Endothelial cell of umbilical vein (primary cell): ENCODE measurements around the gene GNAZ. TPM values are rescaled to one million over a fixed set of nuclear protein-coding genes. Genes with fewer than 3 reads are reported as not detected.

Source experiments
- BruUV-seq: library from RNA; stranded (reverse); fragments of 400-500 nt; replicated peaks from 2 replicates; lab custom pipeline; 2021; lab: Mats Ljungman, UMichigan
- CTCF ChIA-PET: fragments of 300-600, 350-600 bp; sonication (Branson Sonifier 250); formaldehyde crosslinking; loops from one replicate; lab custom pipeline; 2021; ENCODE audit warnings: antibody characterized with exemption, inconsistent platforms; lab: Charles Lee
- POLR2A ChIA-PET: fragments of 300-600, 350-600 bp; sonication (Branson Sonifier 250); formaldehyde crosslinking; loops from one replicate; lab custom pipeline; 2021; ENCODE audit warnings: antibody characterized with exemption, inconsistent platforms; lab: Charles Lee
- DNase-seq: peaks from one replicate; pipeline ENCODE4 v3.0.0-alpha.2; 2011; ENCODE audit warnings: low read depth, low spot score
- FAIRE-seq: peaks from 2 replicates; lab custom pipeline; 2011; peaks lifted over from hg19 to GRCh38; lab: Jason Lieb, UNC
- H2AFZ ChIP-seq: 2 replicates; pipeline ENCODE4 v1.6.0; 2012; ENCODE audit warnings: low read depth, low read length, control low read depth, inconsistent platforms
- H3K27ac ChIP-seq: 2 replicates; pipeline ENCODE4 v1.5.1; 2011; ENCODE audit warnings: low read depth, mild to moderate bottlenecking, control low read depth, low read length, moderate library complexity; ENCODE audit not compliant: insufficient read depth
- H3K27me3 ChIP-seq, 2 experiments: 2 replicates each; pipeline versions ENCODE4 v1.6.0 to v1.6.1; 2011; ENCODE audit warnings: low read length in 2 of 2, mixed read lengths in 1 of 2; ENCODE audit not compliant: control insufficient read depth in 2 of 2, insufficient read depth in 2 of 2
- H3K36me3 ChIP-seq, 2 experiments: 2 replicates in 1 of 2; 3 replicates in 1 of 2; pipeline ENCODE4 v1.5.1; 2011; ENCODE audit warnings: low read length in 2 of 2, mild to moderate bottlenecking in 1 of 2, moderate library complexity in 1 of 2; ENCODE audit not compliant: control insufficient read depth in 2 of 2, insufficient read depth in 2 of 2; ENCODE audit errors: extremely low read depth in 1 of 2
- H3K4me1 ChIP-seq: 3 replicates; pipeline ENCODE4 v1.5.1; 2011; ENCODE audit warnings: mild to moderate bottlenecking, low read length; ENCODE audit not compliant: control insufficient read depth, insufficient read depth; ENCODE audit errors: extremely low read depth
- H3K4me2 ChIP-seq: 2 replicates; pipeline ENCODE4 v1.6.1; 2011; ENCODE audit warnings: low read length, control low read depth, mixed read lengths; ENCODE audit not compliant: insufficient read depth
- H3K4me3 ChIP-seq, 3 experiments: fragments of 200-600 bp in 1 of 3; sonication (generic), shearing (Covaris generic) in 1 of 3; replicated peaks in 1 of 3; 2 replicates each; pipeline ENCODE4 v1.5.1; 2011 to 2016; ENCODE audit warnings: control low read depth in 3 of 3, low read length in 3 of 3, mild to moderate bottlenecking in 2 of 3, inconsistent platforms in 1 of 3, low read depth in 1 of 3, moderate library complexity in 1 of 3; ENCODE audit not compliant: insufficient read depth in 1 of 3
- H3K79me2 ChIP-seq: 2 replicates; pipeline ENCODE4 v1.6.0; 2012; ENCODE audit warnings: low read length, inconsistent platforms; ENCODE audit not compliant: control insufficient read depth, insufficient read depth
- H3K9ac ChIP-seq: replicated peaks from 2 replicates; pipeline ENCODE3; 2011; ENCODE audit warnings: low read length, control low read depth; ENCODE audit not compliant: insufficient read depth; ENCODE audit errors: extremely low read depth
- H3K9me1 ChIP-seq: replicated peaks from 3 replicates; pipeline ENCODE4 v1.6.0; 2011; ENCODE audit warnings: mild to moderate bottlenecking, low read length; ENCODE audit not compliant: control insufficient read depth, insufficient read depth; ENCODE audit errors: extremely low read depth
- H3K9me3 ChIP-seq: replicated peaks from 2 replicates; pipeline ENCODE4 v1.5.1; 2012; ENCODE audit warnings: low read length, inconsistent platforms; ENCODE audit not compliant: control insufficient read depth, insufficient read depth
- H4K20me1 ChIP-seq: replicated peaks from 2 replicates; pipeline ENCODE3; 2011; ENCODE audit warnings: mild to moderate bottlenecking, low read length; ENCODE audit not compliant: control insufficient read depth, insufficient read depth; ENCODE audit errors: extremely low read depth
- EZH2 ChIP-seq: IDR thresholded peaks from 2 replicates; pipeline ENCODE4 v1.6.1; 2012; ENCODE audit warnings: borderline replicate concordance, low read depth, mild to moderate bottlenecking, moderate library complexity, low read length, inconsistent platforms; ENCODE audit not compliant: severe bottlenecking
- FOS ChIP-seq: IDR thresholded peaks from 2 replicates; pipeline ENCODE4 v1.6.1; 2011; ENCODE audit warnings: mild to moderate bottlenecking, low read length, moderate library complexity, borderline replicate concordance; ENCODE audit not compliant: insufficient read depth
- GATA2 ChIP-seq: IDR thresholded peaks from 2 replicates; pipeline ENCODE4 v1.7.0; 2011; ENCODE audit warnings: low read depth, mild to moderate bottlenecking, moderate library complexity, mixed read lengths, low read length; ENCODE audit not compliant: insufficient read length, insufficient read depth
- JUN ChIP-seq: IDR thresholded peaks from 2 replicates; pipeline ENCODE4 v1.6.1; 2011; ENCODE audit warnings: borderline replicate concordance, low read depth; ENCODE audit not compliant: insufficient read length, insufficient read depth
- MAX ChIP-seq: IDR thresholded peaks from 2 replicates; pipeline ENCODE4 v1.6.1; 2011; ENCODE audit not compliant: insufficient read depth, insufficient read length
- MYC ChIP-seq: IDR thresholded peaks from one replicate; pipeline ENCODE4 v1.6.1; 2011; ENCODE audit warnings: mild to moderate bottlenecking, low read depth, low read length
- POLR2A ChIP-seq: IDR thresholded peaks from 2 replicates; pipeline ENCODE4 v1.6.1; 2012; ENCODE audit warnings: low read depth, mild to moderate bottlenecking, control low read depth, low read length
- POLR2AphosphoS5 ChIP-seq: IDR thresholded peaks from 2 replicates; pipeline ENCODE4 v1.6.1; 2012; ENCODE audit warnings: low read depth, mild to moderate bottlenecking, control low read depth, low read length, moderate library complexity; ENCODE audit not compliant: insufficient read depth
- dilution Hi-C: fragments of 300-500 bp; cut with MboI; formaldehyde crosslinking; loops from one replicate; pipeline ENCODE4 v1.15.0; 2019; ENCODE audit warnings: low sequenced_read_pairs; ENCODE audit not compliant: extremely low pct_ligation_motif_present
- intact Hi-C: fragments of 100-400 bp; cut with micrococcal nuclease; formaldehyde crosslinking; loops from one replicate; pipeline ENCODE4 v1.10.0; 2022
- polyA plus RNA-seq, 4 experiments: library from polyadenylated mRNA; depleted of rRNA in 3 of 4; stranded (reverse) in 3 of 4; unstranded in 1 of 4; fragments of >200 nt; gene quantifications; 2 replicates each; pipeline versions ENCODE4 v1.2.1 to v1.2.3, GENCODE V29; 2011 to 2012; ENCODE audit warnings: missing spikeins in 1 of 4
- small RNA-seq: library from RNA; depleted of rRNA; stranded (forward); fragments of <200 nt; gene quantifications from one replicate; pipeline ENCODE3, GENCODE V24; 2012; ENCODE audit warnings: low replicate concordance, low read depth; ENCODE audit not compliant: insufficient read depth, insufficient read length
- total RNA-seq: library from RNA; stranded (reverse); gene quantifications from 2 replicates; pipeline ENCODE4 v1.2.3, GENCODE V29; 2021
- TF ChIP-seq, protein P1 (sequence below), 2 donors: IDR thresholded peaks; 1 replicate in 1 of 2; 2 replicates in 1 of 2; pipeline ENCODE4 v1.5.1; 2011; ENCODE audit warnings: low read length in 2 of 2, mild to moderate bottlenecking in 2 of 2, moderate library complexity in 2 of 2, control low read depth in 1 of 2, inconsistent platforms in 1 of 2, low read depth in 1 of 2; ENCODE audit not compliant: insufficient read depth in 1 of 2; ENCODE audit errors: extremely low read depth in 1 of 2

Gene GNAZ
- total and polyA plus RNA-seq, 2 donors (not counting 3 experiments of a cell fraction or from before 2014, with no cell fraction given), result 0.44 to 0.86 TPM

- H3K4me1 ChIP-seq, result no peaks in the 10 kb centered on the region
- no peaks in the 10 kb centered on the region for H3K36me3 ChIP-seq
- DNase-seq, result no peak
- FAIRE-seq, result no peak
- H3K4me2 ChIP-seq, result no peak overlapping the region
- H4K20me1 ChIP-seq, result no peaks in the 10 kb centered on the region
- POLR2A ChIA-PET, result no interaction called here
- H3K79me2 ChIP-seq, result no peaks in the 10 kb centered on the region
- no TSS peak for BruUV-seq
- no peak overlapping the region for H3K9ac ChIP-seq
- H3K9me1 ChIP-seq, result no peaks in the 10 kb centered on the region
- H3K27me3 ChIP-seq, result no peaks in the 10 kb centered on the region
- H2AFZ ChIP-seq, result no peak overlapping the region
- dilution Hi-C loops (no loop called here), intact Hi-C loops (no loop called here)
- TF ChIP-seq EZH2 (no peak), POLR2A (no peak), POLR2AphosphoS5 (no peak), JUN (no peak), FOS (no peak), GATA2 (no peak), MAX (no peak), MYC (no peak)
- TF ChIP-seq, protein P1, sequence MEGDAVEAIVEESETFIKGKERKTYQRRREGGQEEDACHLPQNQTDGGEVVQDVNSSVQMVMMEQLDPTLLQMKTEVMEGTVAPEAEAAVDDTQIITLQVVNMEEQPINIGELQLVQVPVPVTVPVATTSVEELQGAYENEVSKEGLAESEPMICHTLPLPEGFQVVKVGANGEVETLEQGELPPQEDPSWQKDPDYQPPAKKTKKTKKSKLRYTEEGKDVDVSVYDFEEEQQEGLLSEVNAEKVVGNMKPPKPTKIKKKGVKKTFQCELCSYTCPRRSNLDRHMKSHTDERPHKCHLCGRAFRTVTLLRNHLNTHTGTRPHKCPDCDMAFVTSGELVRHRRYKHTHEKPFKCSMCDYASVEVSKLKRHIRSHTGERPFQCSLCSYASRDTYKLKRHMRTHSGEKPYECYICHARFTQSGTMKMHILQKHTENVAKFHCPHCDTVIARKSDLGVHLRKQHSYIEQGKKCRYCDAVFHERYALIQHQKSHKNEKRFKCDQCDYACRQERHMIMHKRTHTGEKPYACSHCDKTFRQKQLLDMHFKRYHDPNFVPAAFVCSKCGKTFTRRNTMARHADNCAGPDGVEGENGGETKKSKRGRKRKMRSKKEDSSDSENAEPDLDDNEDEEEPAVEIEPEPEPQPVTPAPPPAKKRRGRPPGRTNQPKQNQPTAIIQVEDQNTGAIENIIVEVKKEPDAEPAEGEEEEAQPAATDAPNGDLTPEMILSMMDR (IDR thresholded peaks at IDR 0.05; ENCODE audit: extremely low read depth in 1 of 2, insufficient read depth in 1 of 2, low read depth in 1 of 2, low read length in 2 of 2), result no peak
- CTCF ChIA-PET, result interaction anchor here (0.7 to 2.8 kb wide), 5 partner anchors 16 to 217 kb away, joined by 3 to 11 read pairs (median 5); no protein-coding TSS in a partner anchor
- no peak overlapping the region for H3K4me3 ChIP-seq
- H3K27ac ChIP-seq, result no peak overlapping the region
- no peaks in the 10 kb centered on the region for H3K9me3 ChIP-seq
Measured at GRCh38 chr22:23169043-23169406, 98.7 kb downstream of the GNAZ start.

Small RNA genes within 50 kb of the gene (small RNA-seq; reads per million reads assigned to genes)
- gene RF00017 (not detected), gene RF00066 (not detected)

Other genes starting within 250 kb of the GNAZ start
- gene IGLL5, start 182.7 kb upstream of the GNAZ start, total RNA-seq, result not detected in 2 replicates
- gene IGLL5, start 182.7 kb upstream of the GNAZ start, polyA plus RNA-seq, result not detected in 2 replicates
- not detected in 2 replicates for gene RSPH14, start 71.5 kb downstream of the GNAZ start, total RNA-seq
- 0.25 TPM in 1 of 2 replicates, not detected in the other for gene RSPH14, start 71.5 kb downstream of the GNAZ start, polyA plus RNA-seq
- gene RAB36, start 75.0 kb downstream of the GNAZ start, total RNA-seq, result 2.6 and 2.7 TPM in 2 replicates
- 3.1 and 3.3 TPM in 2 replicates for gene RAB36, start 75.0 kb downstream of the GNAZ start, polyA plus RNA-seq
- gene BCR, start 110.0 kb downstream of the GNAZ start, total RNA-seq, result 129 and 131 TPM in 2 replicates
- 105 and 141 TPM in 2 replicates for gene BCR, start 110.0 kb downstream of the GNAZ start, polyA plus RNA-seq